ENCODE results near the gene ENTR1.

The ENTR1 gene

DNA sequence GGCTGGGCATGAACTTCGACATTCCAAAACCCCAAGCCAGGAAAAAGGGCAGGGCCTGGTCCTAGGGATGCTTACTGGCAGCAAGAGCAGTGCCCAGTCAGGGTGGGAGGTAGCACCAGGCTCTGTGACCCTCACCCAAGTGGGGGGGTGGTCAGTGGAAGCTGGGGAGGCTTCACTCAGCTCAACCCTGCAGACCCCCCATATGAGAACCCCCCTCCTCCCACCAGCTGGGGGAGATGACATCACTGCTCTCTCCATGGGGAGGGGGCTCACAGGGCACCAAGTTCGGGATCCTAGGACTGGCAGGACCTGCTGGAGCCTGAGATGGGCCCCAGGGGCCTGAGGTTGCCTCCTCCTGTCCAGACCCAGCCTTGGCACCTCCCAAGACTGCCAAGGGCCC is 51.5 kb downstream of the ENTR1 start (continued):
- 0 out of 2 replicates have a peak, but pooled peaks have one; percentile 21 for TF ChIP-seq IKZF3 (tag by site-specific recombination; IDR thresholded peaks at IDR 0.05)

DNA sequence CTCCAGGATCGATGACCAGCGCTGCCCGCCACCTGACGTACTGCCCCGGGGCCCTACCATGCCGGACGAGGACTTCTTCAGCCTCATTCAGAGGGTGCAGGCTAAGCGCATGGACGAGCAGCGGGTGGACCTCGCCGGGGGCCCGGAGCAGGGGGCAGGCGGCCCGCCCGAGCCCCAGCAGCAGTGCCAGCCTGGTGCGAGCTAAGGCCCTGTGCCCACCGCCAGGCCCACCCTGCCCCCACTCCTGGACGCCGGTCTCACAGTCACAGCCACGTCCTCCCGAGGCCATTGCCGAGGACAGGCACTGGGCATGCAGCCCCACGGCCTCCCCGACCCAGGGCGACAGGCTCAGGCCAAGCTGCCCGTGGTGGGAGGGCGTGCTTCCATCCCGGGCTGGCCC is 52.4 kb downstream of the ENTR1 start:
- TF ChIP-seq ZNF548 (tag by site-specific recombination; IDR thresholded peaks at IDR 0.05) = no peak
- TF ChIP-seq REPIN1 (tag by site-specific recombination; IDR thresholded peaks at IDR 0.05; ENCODE audit: low read depth) = no peak
- TF ChIP-seq GFI1B (tag by site-specific recombination; IDR thresholded peaks at IDR 0.05) = no peak
- no peak for TF ChIP-seq WT1 (tag by site-specific recombination; IDR thresholded peaks at IDR 0.05)
- no peak for TF ChIP-seq ZNF843 (tag by site-specific recombination; IDR thresholded peaks at IDR 0.05)
- TF ChIP-seq, protein P1, sequence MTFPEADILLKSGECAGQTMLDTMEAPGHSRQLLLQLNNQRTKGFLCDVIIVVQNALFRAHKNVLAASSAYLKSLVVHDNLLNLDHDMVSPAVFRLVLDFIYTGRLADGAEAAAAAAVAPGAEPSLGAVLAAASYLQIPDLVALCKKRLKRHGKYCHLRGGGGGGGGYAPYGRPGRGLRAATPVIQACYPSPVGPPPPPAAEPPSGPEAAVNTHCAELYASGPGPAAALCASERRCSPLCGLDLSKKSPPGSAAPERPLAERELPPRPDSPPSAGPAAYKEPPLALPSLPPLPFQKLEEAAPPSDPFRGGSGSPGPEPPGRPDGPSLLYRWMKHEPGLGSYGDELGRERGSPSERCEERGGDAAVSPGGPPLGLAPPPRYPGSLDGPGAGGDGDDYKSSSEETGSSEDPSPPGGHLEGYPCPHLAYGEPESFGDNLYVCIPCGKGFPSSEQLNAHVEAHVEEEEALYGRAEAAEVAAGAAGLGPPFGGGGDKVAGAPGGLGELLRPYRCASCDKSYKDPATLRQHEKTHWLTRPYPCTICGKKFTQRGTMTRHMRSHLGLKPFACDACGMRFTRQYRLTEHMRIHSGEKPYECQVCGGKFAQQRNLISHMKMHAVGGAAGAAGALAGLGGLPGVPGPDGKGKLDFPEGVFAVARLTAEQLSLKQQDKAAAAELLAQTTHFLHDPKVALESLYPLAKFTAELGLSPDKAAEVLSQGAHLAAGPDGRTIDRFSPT (tag by site-specific recombination; IDR thresholded peaks at IDR 0.05) = 0 out of 2 replicates have a peak, but pooled peaks have one; percentile 24
- TF ChIP-seq, protein P2, sequence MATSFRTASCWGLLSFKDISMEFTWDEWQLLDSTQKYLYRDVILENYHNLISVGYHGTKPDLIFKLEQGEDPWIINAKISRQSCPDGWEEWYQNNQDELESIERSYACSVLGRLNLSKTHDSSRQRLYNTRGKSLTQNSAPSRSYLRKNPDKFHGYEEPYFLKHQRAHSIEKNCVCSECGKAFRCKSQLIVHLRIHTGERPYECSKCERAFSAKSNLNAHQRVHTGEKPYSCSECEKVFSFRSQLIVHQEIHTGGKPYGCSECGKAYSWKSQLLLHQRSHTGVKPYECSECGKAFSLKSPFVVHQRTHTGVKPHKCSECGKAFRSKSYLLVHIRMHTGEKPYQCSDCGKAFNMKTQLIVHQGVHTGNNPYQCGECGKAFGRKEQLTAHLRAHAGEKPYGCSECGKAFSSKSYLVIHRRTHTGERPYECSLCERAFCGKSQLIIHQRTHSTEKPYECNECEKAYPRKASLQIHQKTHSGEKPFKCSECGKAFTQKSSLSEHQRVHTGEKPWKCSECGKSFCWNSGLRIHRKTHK (tag by site-specific recombination; IDR thresholded peaks at IDR 0.05) = no peak

DNA sequence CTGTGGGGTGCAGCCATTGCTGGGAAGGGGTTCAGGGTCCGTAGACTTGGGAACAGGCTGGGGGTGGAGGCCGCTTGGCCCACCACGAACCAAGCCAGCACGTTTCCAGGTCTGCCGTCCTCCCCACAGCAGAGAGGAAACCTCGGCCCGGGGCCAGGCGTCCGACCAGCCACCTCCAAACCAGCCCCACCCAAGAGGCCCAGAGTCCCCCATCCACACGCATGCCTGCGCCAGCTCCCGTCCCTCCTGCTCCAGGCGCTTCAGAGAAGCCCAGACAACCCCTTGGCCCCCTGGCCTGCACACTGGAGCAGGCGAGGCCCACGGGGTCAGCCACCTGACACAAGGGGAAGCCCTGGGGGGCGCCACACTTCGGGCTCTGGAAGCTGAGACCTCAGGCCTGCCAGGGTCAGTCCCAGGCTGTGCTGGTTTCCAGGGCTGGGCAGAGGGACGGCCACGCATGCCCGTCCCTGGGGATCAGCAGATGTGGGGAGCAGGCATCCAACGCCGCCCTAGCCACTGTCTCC is 53.1 kb downstream of the ENTR1 start:
- Histone ChIP-seq H3K4me3 (ENCODE audit: low read depth, low read length) (no peak overlapping the region), H3K4me1 (ENCODE audit: control insufficient read depth, insufficient read depth, low read length) (no peaks in the 10 kb centered on the region), H3K27ac (ENCODE audit: extremely low read depth, low read depth, low read length) (no peak overlapping the region), H3K36me3 (ENCODE audit: control insufficient read depth in 2 of 2, insufficient read depth in 1 of 2, low read length in 2 of 2) (peaks cover 0 to 25% of the 10 kb centered on the region in 2 experiments; a peak in 1 of 3 replicates), H3K9me3 (ENCODE audit: control insufficient read depth, insufficient read depth, low read depth, low read length) (no peaks in the 10 kb centered on the region)
- peak; percentile 69 for TF ChIP-seq GLIS1 (tag by site-specific recombination; IDR thresholded peaks at IDR 0.05)
- TF ChIP-seq, protein P3, sequence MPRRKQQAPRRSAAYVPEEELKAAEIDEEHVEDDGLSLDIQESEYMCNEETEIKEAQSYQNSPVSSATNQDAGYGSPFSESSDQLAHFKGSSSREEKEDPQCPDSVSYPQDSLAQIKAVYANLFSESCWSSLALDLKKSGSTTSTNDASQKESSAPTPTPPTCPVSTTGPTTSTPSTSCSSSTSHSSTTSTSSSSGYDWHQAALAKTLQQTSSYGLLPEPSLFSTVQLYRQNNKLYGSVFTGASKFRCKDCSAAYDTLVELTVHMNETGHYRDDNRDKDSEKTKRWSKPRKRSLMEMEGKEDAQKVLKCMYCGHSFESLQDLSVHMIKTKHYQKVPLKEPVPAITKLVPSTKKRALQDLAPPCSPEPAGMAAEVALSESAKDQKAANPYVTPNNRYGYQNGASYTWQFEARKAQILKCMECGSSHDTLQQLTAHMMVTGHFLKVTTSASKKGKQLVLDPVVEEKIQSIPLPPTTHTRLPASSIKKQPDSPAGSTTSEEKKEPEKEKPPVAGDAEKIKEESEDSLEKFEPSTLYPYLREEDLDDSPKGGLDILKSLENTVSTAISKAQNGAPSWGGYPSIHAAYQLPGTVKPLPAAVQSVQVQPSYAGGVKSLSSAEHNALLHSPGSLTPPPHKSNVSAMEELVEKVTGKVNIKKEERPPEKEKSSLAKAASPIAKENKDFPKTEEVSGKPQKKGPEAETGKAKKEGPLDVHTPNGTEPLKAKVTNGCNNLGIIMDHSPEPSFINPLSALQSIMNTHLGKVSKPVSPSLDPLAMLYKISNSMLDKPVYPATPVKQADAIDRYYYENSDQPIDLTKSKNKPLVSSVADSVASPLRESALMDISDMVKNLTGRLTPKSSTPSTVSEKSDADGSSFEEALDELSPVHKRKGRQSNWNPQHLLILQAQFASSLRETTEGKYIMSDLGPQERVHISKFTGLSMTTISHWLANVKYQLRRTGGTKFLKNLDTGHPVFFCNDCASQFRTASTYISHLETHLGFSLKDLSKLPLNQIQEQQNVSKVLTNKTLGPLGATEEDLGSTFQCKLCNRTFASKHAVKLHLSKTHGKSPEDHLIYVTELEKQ (tag by site-specific recombination; IDR thresholded peaks at IDR 0.05; ENCODE audit: borderline replicate concordance) = no peak
- TF ChIP-seq ZNF701 (tag by site-specific recombination; IDR thresholded peaks at IDR 0.05) = no peak
- no peak for TF ChIP-seq GFI1B (tag by site-specific recombination; IDR thresholded peaks at IDR 0.05)
- TF ChIP-seq ZNF121 (tag by site-specific recombination; IDR thresholded peaks at IDR 0.05) = no peak
- no peak for TF ChIP-seq ZNF549 (tag by site-specific recombination; IDR thresholded peaks at IDR 0.05)
- TF ChIP-seq ZNF324 (tag by site-specific recombination; IDR thresholded peaks at IDR 0.05) = no peak
- no peak for TF ChIP-seq ZNF560 (tag by site-specific recombination; IDR thresholded peaks at IDR 0.05; ENCODE audit: borderline replicate concordance)
- TF ChIP-seq GLIS2 (tag by site-specific recombination; IDR thresholded peaks at IDR 0.05) = peak; percentile 51
- POLR2A ChIA-PET = no interaction called here
- CTCF ChIA-PET = interaction anchor here (0.6 kb wide), 1 partner anchor 44 kb away, joined by 3 read pairs; no protein-coding TSS in a partner anchor

More for the DNA sequence above, 52.4 kb downstream of the ENTR1 start:
- no peaks in the 10 kb centered on the region for H3K9me3 ChIP-seq (ENCODE audit: control insufficient read depth, insufficient read depth, low read depth, low read length)
- H3K27ac ChIP-seq (ENCODE audit: extremely low read depth, low read depth, low read length) = no peak overlapping the region
- ChIA-PET CTCF (interaction anchor here (0.6 to 1.0 kb wide), 2 partner anchors 18 to 43 kb away, joined by 3 to 6 read pairs; no protein-coding TSS in a partner anchor), POLR2A (no interaction called here)
- no peaks in the 10 kb centered on the region; the same call in 1 of the 2 replicates for H3K4me1 ChIP-seq (ENCODE audit: control insufficient read depth, insufficient read depth, low read length)
- H3K4me3 ChIP-seq (ENCODE audit: low read depth, low read length) = no peak overlapping the region
- H3K36me3 ChIP-seq (ENCODE audit: control insufficient read depth in 2 of 2, insufficient read depth in 1 of 2, low read length in 2 of 2) = peaks cover 0 to 25% of the 10 kb centered on the region in 2 experiments; a peak in 1 of 3 replicates

Data from HEK293 (cell line).